HepG2 (cell line): ENCODE results near the gene KCTD14. TPM values are rescaled to one million over a fixed set of nuclear protein-coding genes. Genes with fewer than 3 reads are reported as not detected.
A peak's percentile ranks its signal among the peaks of the same experiment; 100 is the strongest.

Experiments
- ARHGAP35 ChIP-seq: sonication (generic); formaldehyde crosslinking; IDR thresholded peaks from 2 replicates; pipeline ENCODE4 v1.9.0; 2022; ENCODE audit warnings: mild to moderate bottlenecking, inconsistent platforms, moderate library complexity, missing genetic modification reagents, borderline replicate concordance
- ARID5B ChIP-seq: IDR thresholded peaks from 2 replicates; pipeline ENCODE4 v1.4.0; 2020; ENCODE audit warnings: mild to moderate bottlenecking, missing genetic modification reagents
- E2F5 ChIP-seq: sonication (generic); formaldehyde crosslinking; conservative IDR thresholded peaks from 2 replicates; pipeline ENCODE4 v1.4.0; 2020; ENCODE audit warnings: missing genetic modification reagents
- HNF4A ChIP-seq: sonication (generic); formaldehyde crosslinking; IDR thresholded peaks from 2 replicates; pipeline ENCODE4 v1.4.0; 2020; ENCODE audit warnings: missing genetic modification reagents
- KLF11 ChIP-seq: IDR thresholded peaks from 2 replicates; pipeline ENCODE4 v1.6.1; 2016; ENCODE audit warnings: missing compliant biosample characterization
- NBN ChIP-seq: fragments of 450-650 bp; conservative IDR thresholded peaks from 2 replicates; pipeline ENCODE4 v1.6.1; 2017
- TRIM24 ChIP-seq: sonication (generic); formaldehyde crosslinking; IDR thresholded peaks from 2 replicates; pipeline ENCODE4 v1.8.0; 2022; ENCODE audit warnings: mild to moderate bottlenecking, missing genetic modification reagents
- ZBTB26 ChIP-seq: IDR thresholded peaks from 2 replicates; pipeline ENCODE4 v1.6.1; 2016; ENCODE audit warnings: missing compliant biosample characterization, missing genetic modification reagents, borderline replicate concordance
- ZNF121 ChIP-seq: sonication (generic); formaldehyde crosslinking; IDR thresholded peaks from 2 replicates; pipeline ENCODE4 v1.5.0; 2020; ENCODE audit warnings: mild to moderate bottlenecking, missing genetic modification reagents
- ZNF407 ChIP-seq: sonication (generic); formaldehyde crosslinking; IDR thresholded peaks from one replicate; pipeline ENCODE4 v1.5.1; 2020; ENCODE audit warnings: mild to moderate bottlenecking, missing genetic modification reagents; ENCODE audit errors: not compliant biosample characterization
- ZNF441 ChIP-seq: sonication (generic); formaldehyde crosslinking; IDR thresholded peaks from 2 replicates; pipeline ENCODE4 v1.7.0; 2021; ENCODE audit warnings: missing genetic modification reagents, borderline replicate concordance
- ZNF710 ChIP-seq: sonication (generic); formaldehyde crosslinking; IDR thresholded peaks from 2 replicates; pipeline ENCODE4 v1.5.0; 2020; ENCODE audit warnings: mild to moderate bottlenecking, missing genetic modification reagents, borderline replicate concordance
- ZNF780A ChIP-seq: sonication (generic); formaldehyde crosslinking; IDR thresholded peaks from 2 replicates; pipeline ENCODE4 v1.8.0; 2022; ENCODE audit warnings: mild to moderate bottlenecking, missing genetic modification reagents, moderate library complexity
- polyA plus RNA-seq, 8 experiments: library from polyadenylated mRNA; depleted of rRNA in 3 of 8; stranded (reverse) in 7 of 8; unstranded in 1 of 8; fragments of >200 nt; fragmentation: Illumina TruSeq in 4 of 8; extraction: Trizol in 4 of 8; gene quantifications; 2 replicates each; pipeline versions ENCODE4 v1.2.1 to v1.2.3, GENCODE V29; 2011 to 2016; ENCODE audit warnings: low read depth in 4 of 8, missing spikeins in 1 of 8, mixed read lengths in 1 of 8; ENCODE audit not compliant: insufficient read depth in 1 of 8
- total RNA-seq, 5 experiments: library from RNA; depleted of rRNA; stranded (reverse); fragments of >200 nt; fragmentation: Illumina TruSeq; extraction: Trizol; gene quantifications; 2 replicates each; pipeline ENCODE4 v1.2.3, GENCODE V29; 2016; ENCODE audit warnings: low read depth in 1 of 5

Gene KCTD14
- total and polyA plus RNA-seq, 2 of the 13 experiments (the other 11 are each of a cell fraction or from before 2014, with no cell fraction given): 10.3 to 15.6 TPM

- no peak for TF ChIP-seq ZNF407 (CRISPR knock-in tag)
- no peak for TF ChIP-seq NBN
- no peak for TF ChIP-seq KLF11
- no peak for TF ChIP-seq ZBTB26 (CRISPR knock-in tag)
- TF ChIP-seq ARID5B (CRISPR knock-in tag): no peak
- no peak for TF ChIP-seq E2F5 (CRISPR knock-in tag)
- no peak for TF ChIP-seq TRIM24 (CRISPR knock-in tag)
- TF ChIP-seq ZNF710 (CRISPR knock-in tag): no peak
- TF ChIP-seq ARHGAP35 (CRISPR knock-in tag): no peak
- no peak for TF ChIP-seq ZNF441
- peak; percentile 41; the same call in 1 of the 2 replicates for TF ChIP-seq ZNF121 (CRISPR knock-in tag)
- peak; percentile 40 for TF ChIP-seq HNF4A (CRISPR knock-in tag)
- no peak for TF ChIP-seq ZNF780A (CRISPR knock-in tag)
These were observed 34.5 kb upstream of the KCTD14 start (continued) for GRCh38 chr11:78057462-78058055.
